GM12878 (cell line): Measurements from ENCODE around the gene PDCL3. TPM values are rescaled to one million over a fixed set of nuclear protein-coding genes. Genes with fewer than 3 reads are reported as not detected.

Experiments used
- ATF7 ChIP-seq: fragments of 450-650 bp; IDR thresholded peaks from 2 replicates; pipeline ENCODE4 v1.6.1; 2016; ENCODE audit warnings: low read depth, mild to moderate bottlenecking
- E4F1 ChIP-seq: fragments of 450-650 bp; IDR thresholded peaks from 2 replicates; pipeline ENCODE4 v1.6.1; 2018; ENCODE audit warnings: borderline replicate concordance, mild to moderate bottlenecking; ENCODE audit not compliant: partially characterized antibody
- EED ChIP-seq: sonication (generic); IDR thresholded peaks from 2 replicates; pipeline ENCODE4 v1.6.1; 2016; ENCODE audit warnings: antibody characterized with exemption, low read depth
- EGR1 ChIP-seq, 2 experiments: IDR thresholded peaks; 1 replicate in 1 of 2; 2 replicates in 1 of 2; pipeline ENCODE4 v1.6.1; 2011 to 2012; ENCODE audit warnings: low read depth in 2 of 2, low read length in 2 of 2, borderline replicate concordance in 1 of 2, mild to moderate bottlenecking in 1 of 2, moderate library complexity in 1 of 2
- GABPA ChIP-seq: IDR thresholded peaks from 2 replicates; pipeline ENCODE4 v1.6.1; 2014; ENCODE audit warnings: antibody characterized with exemption, low read depth, mild to moderate bottlenecking, inconsistent platforms
- HCFC1 ChIP-seq: fragments of 150-350 bp; IDR thresholded peaks from 2 replicates; pipeline ENCODE4 v1.6.1; 2014; ENCODE audit warnings: low read length
- IKZF1 ChIP-seq: fragments of 450-650 bp; conservative IDR thresholded peaks from 2 replicates; pipeline ENCODE4 v1.6.1; 2017; ENCODE audit warnings: antibody characterized with exemption, mild to moderate bottlenecking
- JUNB ChIP-seq: IDR thresholded peaks from 2 replicates; pipeline ENCODE4 v1.6.1; 2016; ENCODE audit warnings: antibody characterized with exemption, mild to moderate bottlenecking
- KDM1A ChIP-seq: fragments of 200-600 bp; sonication (generic); IDR thresholded peaks from 2 replicates; pipeline ENCODE4 v1.6.1; 2016; ENCODE audit warnings: borderline replicate concordance
- MTA2 ChIP-seq: fragments of 450-650 bp; IDR thresholded peaks from 2 replicates; pipeline ENCODE4 v1.6.1; 2016; ENCODE audit warnings: low read depth, mild to moderate bottlenecking, moderate library complexity
- MXI1 ChIP-seq: fragments of 150-350 bp; IDR thresholded peaks from 2 replicates; pipeline ENCODE4 v1.6.1; 2011; ENCODE audit warnings: low read depth, mild to moderate bottlenecking, inconsistent platforms, low read length, improper control_type of control experiment
- POLR2AphosphoS5 ChIP-seq: IDR thresholded peaks from 2 replicates; pipeline ENCODE4 v1.6.1; 2011; ENCODE audit warnings: mild to moderate bottlenecking, low read length, inconsistent platforms
- PRDM15 ChIP-seq: fragments of 450-650 bp; formaldehyde crosslinking; IDR thresholded peaks from 2 replicates; pipeline ENCODE4 v1.4.0; 2020; ENCODE audit warnings: mild to moderate bottlenecking, moderate library complexity
- RB1 ChIP-seq: fragments of 450-650 bp; formaldehyde crosslinking; IDR thresholded peaks from 2 replicates; pipeline ENCODE4 v1.6.1; 2017; ENCODE audit warnings: mild to moderate bottlenecking, borderline replicate concordance
- SIN3A ChIP-seq: IDR thresholded peaks from 2 replicates; pipeline ENCODE4 v1.6.1; 2012; ENCODE audit warnings: low read depth, low read length, improper control_type of control experiment
- SMAD5 ChIP-seq: IDR thresholded peaks from 2 replicates; pipeline ENCODE4 v1.6.1; 2016; ENCODE audit warnings: antibody characterized with exemption, low read depth
- TARDBP ChIP-seq: IDR thresholded peaks from 2 replicates; pipeline ENCODE4 v1.6.1; 2016; ENCODE audit warnings: borderline replicate concordance
- TCF3 ChIP-seq: IDR thresholded peaks from 2 replicates; pipeline ENCODE4 v1.6.1; 2012; ENCODE audit warnings: low read depth, mild to moderate bottlenecking, low read length, borderline replicate concordance; ENCODE audit not compliant: insufficient read depth
- ZBTB33 ChIP-seq: fragments of 450-650 bp; IDR thresholded peaks from 2 replicates; pipeline ENCODE4 v1.6.1; 2017; ENCODE audit warnings: mild to moderate bottlenecking
- ZNF24 ChIP-seq: fragments of 450-650 bp; IDR thresholded peaks from 2 replicates; pipeline ENCODE4 v1.6.1; 2017; ENCODE audit warnings: antibody characterized with exemption, mild to moderate bottlenecking
- ZNF274 ChIP-seq: IDR thresholded peaks from one replicate; pipeline ENCODE4 v1.8.0; 2011; ENCODE audit not compliant: insufficient read length, insufficient read depth
- polyA plus RNA-seq, 11 experiments: library from polyadenylated mRNA; depleted of rRNA in 4 of 11; unstranded in 6 of 11; stranded (reverse) in 5 of 11; fragments of >200 nt; fragmentation: Nextera tagmentation in 4 of 11; fragmentation: Illumina TruSeq in 1 of 11; extraction: Ambion mirVana in 4 of 11; extraction: Trizol in 1 of 11; gene quantifications; 1 replicate in 1 of 11; 2 replicates in 10 of 11; pipeline versions ENCODE4 v1.2.1 to v1.2.3, GENCODE V29; 2011 to 2016; ENCODE audit warnings: inconsistent platforms in 2 of 11, missing spikeins in 2 of 11, low read depth in 1 of 11
- total RNA-seq, 4 experiments: library from RNA; depleted of rRNA in 3 of 4; stranded (reverse); fragments of >200 nt in 3 of 4; fragmentation: Illumina TruSeq in 1 of 4; extraction: Trizol in 1 of 4; gene quantifications; 2 replicates each; pipeline versions ENCODE4 v1.2.1 to v1.2.3, GENCODE V29; 2013 to 2021

PDCL3 gene
- total and polyA plus RNA-seq, 10 of the 15 experiments (the other 5 are each of a cell fraction or from before 2014, with no cell fraction given) = 22.9 to 111 (median 51.1) TPM

GRCh38 chr2:100580367-100581276 is 17.8 kb downstream of the PDCL3 start (continued):
- TF ChIP-seq TCF3 (0 out of 2 replicates have a peak, but pooled peaks have one; percentile 47), ZNF274 (no peak), EED (peak; percentile 72), ZBTB33 (no peak), SMAD5 (no peak), E4F1 (no peak), IKZF1 (peak; percentile 78), GABPA (0 out of 2 replicates have a peak, but pooled peaks have one; percentile 49), TARDBP (0 out of 2 replicates have a peak, but pooled peaks have one; percentile 50), MXI1 (0 out of 2 replicates have a peak, but pooled peaks have one; percentile 29), HCFC1 (no peak), POLR2AphosphoS5 (no peak), EGR1 (IDR thresholded peaks at IDR 0.05; ENCODE audit: borderline replicate concordance in 1 of 2, low read depth in 2 of 2, low read length in 2 of 2) (peak in 1 of 2 experiments; percentile 54; a peak in 1 of 3 replicates), RB1 (no peak), ATF7 (no peak), SIN3A (no peak), PRDM15 (no peak; the same call in 1 of the 2 replicates), KDM1A (no peak), MTA2 (no peak), JUNB (0 out of 2 replicates have a peak, but pooled peaks have one; percentile 8), ZNF24 (no peak)
